ENCODE data around the gene MUC5B. TPM values are rescaled to one million over a fixed set of nuclear protein-coding genes. Genes with fewer than 3 reads are reported as not detected.
A peak's percentile ranks its signal among the peaks of the same experiment; 100 is the strongest.

MUC5B gene
- total RNA-seq, 4 donors from 2014 or later = not detected

- intact Hi-C loops (cut with DNase I) = loop anchor here (5.0 kb wide), 1 partner anchor 42 kb away; no protein-coding TSS in a partner anchor
Observed at GRCh38 chr11:1260023-1260501, 37.2 kb downstream of the MUC5B start.

GRCh38 chr11:1260620-1261019 is 37.8 kb downstream of the MUC5B start:
- H3K9me3 ChIP-seq = no peaks in the 10 kb centered on the region
- no peak for DNase-seq
- H3K4me3 ChIP-seq (replicated peaks in 1 of 3) = no peak overlapping the region
- no peak overlapping the region for H3K27ac ChIP-seq
- H3K27me3 ChIP-seq = no peaks in the 10 kb centered on the region
- TF ChIP-seq POLR2A (IDR thresholded peaks at IDR 0.05) (no peak), CTCF (IDR thresholded peaks at IDR 0.05) (no peak)
- no peaks in the 10 kb centered on the region for H3K36me3 ChIP-seq
- H3K4me1 ChIP-seq = peaks cover 13% of the 10 kb centered on the region in 2 donors
- WGBS, 2 donors = 67 to 81% methylated on average over 9 to 10 of the region's 17 CpGs
- intact Hi-C loops (cut with DNase I) = loop anchor here (5.0 kb wide), 1 partner anchor 42 kb away; no protein-coding TSS in a partner anchor

More at GRCh38 chr11:1260023-1260501, 37.2 kb downstream of the MUC5B start:
- H3K27me3 ChIP-seq = no peaks in the 10 kb centered on the region
- 93% methylated on average over 4 of the region's 10 CpGs; no CpG with 5 or more reads in 1 of the 2 donors for WGBS, 2 donors
- H3K27ac ChIP-seq = no peak overlapping the region
- no peak overlapping the region for H3K4me3 ChIP-seq (replicated peaks in 1 of 3)
- H3K4me1 ChIP-seq = peaks cover 13% of the 10 kb centered on the region in 2 donors
- no peaks in the 10 kb centered on the region for H3K36me3 ChIP-seq
- TF ChIP-seq POLR2A (IDR thresholded peaks at IDR 0.05) (no peak), CTCF (IDR thresholded peaks at IDR 0.05) (no peak)
- no peaks in the 10 kb centered on the region for H3K9me3 ChIP-seq
- DNase-seq = peak in 1 of 2 donors; percentile 10

GRCh38 chr11:1261241-1262071 is 38.6 kb downstream of the MUC5B start:
- H3K4me1 ChIP-seq = peaks cover 13% of the 10 kb centered on the region in 2 donors
- H3K4me3 ChIP-seq (replicated peaks in 1 of 3) = no peak overlapping the region
- no peaks in the 10 kb centered on the region for H3K9me3 ChIP-seq
- no peaks in the 10 kb centered on the region for H3K27me3 ChIP-seq
- TF ChIP-seq CTCF (IDR thresholded peaks at IDR 0.05) (no peak), POLR2A (IDR thresholded peaks at IDR 0.05) (no peak)
- no peak overlapping the region for H3K27ac ChIP-seq
- intact Hi-C loops (cut with DNase I) = loop anchor here (5.0 kb wide), 1 partner anchor 41 kb away; no protein-coding TSS in a partner anchor
- no peak for DNase-seq
- H3K36me3 ChIP-seq = no peaks in the 10 kb centered on the region
- WGBS, 2 donors = 92 to 94% methylated on average over 13 to 23 of the region's 39 CpGs

GRCh38 chr11:1262172-1263006 is 39.5 kb downstream of the MUC5B start:
- DNase-seq = peak; percentile 88 to 95
- Histone ChIP-seq H3K27ac (peak overlapping the region; percentile 26 to 50 (median 44)), H3K27me3 (no peaks in the 10 kb centered on the region), H3K4me1 (peaks cover 13% of the 10 kb centered on the region in 2 donors), H3K9me3 (no peaks in the 10 kb centered on the region), H3K4me3 (replicated peaks in 1 of 3) (peak overlapping the region in 2 of 3 donors; percentile 31 to 38), H3K36me3 (no peaks in the 10 kb centered on the region)
- intact Hi-C loops (cut with DNase I) = loop anchor here (5.0 kb wide), 1 partner anchor 40 kb away; no protein-coding TSS in a partner anchor
- 12 to 36% methylated on average over 30 to 31 of the region's 31 CpGs for WGBS, 2 donors
- TF ChIP-seq CTCF (IDR thresholded peaks at IDR 0.05) (no peak), POLR2A (IDR thresholded peaks at IDR 0.05) (peak in 1 of 2 donors; percentile 56)
